HG02759 (cell line): ENCODE results near the gene DYRK1A.
A peak's percentile ranks its signal among the peaks of the same experiment; 100 is the strongest.
"Not testable (repeated sequence)": the region's sequence is repeated elsewhere in the genome, so short reads cannot be mapped to it uniquely, and the experiment has no call there.

Experiments
- ATAC-seq: cut with Tn5 transposase; IDR thresholded peaks from one replicate; pipeline ENCODE4 v1.9.1; 2021; ENCODE audit warnings: mild to moderate bottlenecking, moderate library complexity; ENCODE audit not compliant: unreplicated experiment

Gene DYRK1A

DNA sequence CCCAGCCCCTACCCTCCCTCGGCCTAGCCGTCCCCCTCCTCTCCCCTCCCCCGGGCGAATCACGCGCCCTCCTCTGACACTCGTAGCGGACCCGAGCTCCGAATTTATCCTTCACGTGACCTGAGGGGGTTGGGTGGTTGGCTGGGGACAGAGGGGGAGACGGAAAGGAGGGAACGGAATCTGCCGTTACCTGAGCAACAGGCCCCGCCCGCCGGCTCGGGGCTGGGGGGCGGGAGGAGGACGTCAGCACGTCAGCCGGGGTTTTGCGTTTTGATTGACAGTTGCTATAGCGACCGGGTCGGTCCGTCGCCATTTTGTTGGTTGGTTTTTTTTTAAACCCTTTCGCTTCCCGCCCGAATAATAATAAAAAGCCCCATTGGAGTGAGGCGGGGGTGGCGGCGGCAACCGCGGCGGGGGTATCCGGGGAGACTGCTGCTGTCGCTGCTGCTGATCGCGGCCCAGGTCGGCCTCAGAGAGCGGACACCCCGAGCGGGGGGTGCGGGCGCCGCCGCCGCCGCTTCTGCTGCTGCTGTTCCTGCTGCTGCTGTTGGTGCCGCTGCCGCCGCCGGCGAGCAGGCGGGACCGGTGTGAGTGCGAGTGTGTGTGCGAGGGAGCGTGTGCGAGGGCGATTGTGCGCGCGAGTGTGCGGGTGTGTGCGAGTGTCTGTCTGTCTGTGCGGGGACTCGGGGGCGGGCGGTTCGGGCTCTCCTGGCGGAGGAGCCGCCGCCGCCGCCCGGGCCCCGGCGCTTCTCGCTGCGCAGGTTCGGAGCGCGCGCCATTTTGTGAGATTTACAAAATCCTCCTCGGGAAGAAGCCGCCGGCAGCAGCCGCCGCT is at the start of gene DYRK1A:
DYRK1A (plus strand) TSS at position 292 of the 835 bp plus-strand sequence. CDS start 53,602 bp downstream, outside the sequence.
- ATAC-seq, result peak; percentile 70

DNA sequence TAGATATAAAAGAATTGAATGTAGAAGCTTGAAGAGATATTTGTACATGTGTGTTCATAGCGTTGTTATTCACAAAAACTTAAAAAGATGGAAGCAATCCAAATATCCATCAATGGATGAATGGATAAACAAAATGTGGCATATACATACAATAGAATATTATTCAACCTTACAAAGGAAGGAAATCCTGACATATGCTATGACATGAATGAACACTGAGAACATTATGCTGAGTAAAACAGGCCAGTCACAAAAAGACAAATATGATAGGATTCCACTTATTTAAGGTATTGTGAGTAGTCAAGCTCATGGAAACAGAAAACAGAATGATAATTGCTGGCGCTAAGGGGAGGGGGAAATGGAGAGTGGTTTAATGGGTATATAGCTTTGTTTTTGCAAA is 47.0 kb upstream of the DYRK1A start:
- no peak for ATAC-seq

GRCh38 chr21:37322084-37322483 is 44.5 kb upstream of the DYRK1A start:
- ATAC-seq, result no peak

- no peak for ATAC-seq
These were observed 42.0 kb upstream of the DYRK1A start for GRCh38 chr21:37324558-37324957.

GRCh38 chr21:37328147-37328546 is 38.4 kb upstream of the DYRK1A start:
- ATAC-seq, result not testable (repeated sequence)

GRCh38 chr21:37331411-37331810 is 35.2 kb upstream of the DYRK1A start:
- no peak for ATAC-seq

DNA sequence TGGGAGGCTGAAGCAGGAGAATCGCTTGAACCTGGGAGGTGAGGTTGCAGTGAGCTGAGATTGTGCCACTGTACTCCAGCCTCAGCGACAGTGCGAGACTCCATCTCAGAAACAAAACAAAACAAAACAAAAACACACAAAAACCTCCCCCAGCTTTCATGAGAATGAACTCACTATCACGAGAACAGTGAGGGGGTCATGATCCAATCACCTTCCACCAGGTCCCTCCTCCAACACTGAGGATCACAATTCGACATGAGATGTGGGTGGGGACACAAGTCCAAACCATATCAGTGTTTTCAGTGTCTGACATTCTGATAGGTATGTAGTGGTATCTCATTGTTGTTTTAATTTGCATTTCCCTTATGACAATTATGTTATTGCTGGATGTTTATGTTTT is 31.5 kb upstream of the DYRK1A start:
- no peak for ATAC-seq

DNA sequence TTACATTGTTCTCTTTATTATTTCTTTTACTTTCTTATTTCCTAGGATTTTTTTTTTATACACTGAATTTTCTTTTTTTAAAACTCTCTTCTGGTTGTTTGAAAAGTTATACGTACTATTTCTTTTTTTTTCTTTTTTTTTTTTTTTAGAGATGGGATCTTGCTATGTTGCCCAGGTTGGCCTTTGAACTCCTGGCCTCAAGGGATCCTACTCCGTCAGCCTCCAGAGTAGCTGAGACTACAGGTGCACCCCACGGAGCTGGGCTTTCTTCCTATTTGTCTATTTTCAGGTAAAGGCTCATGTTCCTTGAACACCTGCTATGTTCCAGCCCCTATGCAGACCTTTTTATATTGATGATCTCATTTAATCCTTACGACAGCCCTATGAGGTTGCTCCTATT is 29.4 kb upstream of the DYRK1A start:
- no peak for ATAC-seq

DNA sequence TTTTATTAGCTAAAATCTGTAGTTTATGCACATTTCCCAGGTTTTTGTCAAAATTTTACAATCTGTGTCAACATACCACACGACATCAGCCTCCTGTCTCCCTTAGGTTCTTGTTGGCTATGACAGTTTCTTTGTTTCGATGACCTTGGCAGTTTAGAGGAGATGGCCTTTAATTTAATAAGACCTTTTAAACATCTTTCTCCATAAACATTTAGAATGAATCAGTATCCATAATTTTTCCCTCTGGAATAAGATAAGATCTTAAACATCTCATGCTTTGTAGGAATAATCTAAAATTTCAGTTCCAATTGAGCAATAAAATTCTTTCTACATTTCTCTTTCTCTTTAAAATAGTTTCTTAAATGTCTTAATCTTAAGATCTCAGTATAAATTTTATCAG is 28.7 kb upstream of the DYRK1A start:
- ATAC-seq, result no peak

DNA sequence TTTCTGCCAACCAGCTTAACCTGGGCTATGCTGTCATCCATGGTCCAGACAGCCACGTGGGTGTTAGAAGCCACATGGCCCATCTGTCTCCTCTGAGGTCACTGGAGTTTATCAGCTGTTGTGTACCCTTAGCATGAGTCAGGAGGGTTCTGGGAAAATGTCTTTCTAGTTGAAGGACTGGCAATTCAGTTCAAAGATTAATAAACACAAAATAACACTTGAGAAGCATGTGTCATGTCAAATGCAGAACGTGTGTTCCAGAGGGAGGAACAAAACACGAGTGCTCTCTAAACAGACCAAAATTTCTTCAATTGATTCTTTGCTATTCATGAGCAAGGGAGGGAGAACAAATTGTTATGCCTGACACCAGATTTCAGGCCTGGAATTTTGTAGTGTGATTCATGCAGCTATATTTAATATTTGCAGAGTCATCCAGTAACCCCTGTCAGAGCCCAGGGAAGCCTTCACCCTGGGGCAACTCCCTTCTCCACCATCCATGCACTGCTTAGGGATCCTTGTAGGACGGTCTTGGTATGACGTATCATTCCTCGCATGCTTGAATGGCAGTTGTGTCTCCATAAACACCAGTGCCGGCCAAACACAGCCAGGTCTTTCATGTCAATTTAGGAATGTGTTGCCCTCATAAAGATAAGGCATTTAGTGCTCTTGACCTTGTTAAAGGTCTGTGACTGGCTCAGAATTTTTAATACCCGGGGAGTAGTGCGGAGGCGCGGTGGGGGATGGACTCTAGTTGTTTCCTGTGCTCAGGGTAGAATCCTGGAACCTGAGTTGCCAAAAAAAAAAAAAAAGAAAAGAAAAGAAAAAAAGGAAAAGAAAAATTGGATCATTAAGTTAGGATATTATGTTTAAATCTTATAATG is 27.7 kb upstream of the DYRK1A start:
- ATAC-seq, result no peak

- ATAC-seq, result no peak
These were observed 27.0 kb upstream of the DYRK1A start for GRCh38 chr21:37339552-37339939.

DNA sequence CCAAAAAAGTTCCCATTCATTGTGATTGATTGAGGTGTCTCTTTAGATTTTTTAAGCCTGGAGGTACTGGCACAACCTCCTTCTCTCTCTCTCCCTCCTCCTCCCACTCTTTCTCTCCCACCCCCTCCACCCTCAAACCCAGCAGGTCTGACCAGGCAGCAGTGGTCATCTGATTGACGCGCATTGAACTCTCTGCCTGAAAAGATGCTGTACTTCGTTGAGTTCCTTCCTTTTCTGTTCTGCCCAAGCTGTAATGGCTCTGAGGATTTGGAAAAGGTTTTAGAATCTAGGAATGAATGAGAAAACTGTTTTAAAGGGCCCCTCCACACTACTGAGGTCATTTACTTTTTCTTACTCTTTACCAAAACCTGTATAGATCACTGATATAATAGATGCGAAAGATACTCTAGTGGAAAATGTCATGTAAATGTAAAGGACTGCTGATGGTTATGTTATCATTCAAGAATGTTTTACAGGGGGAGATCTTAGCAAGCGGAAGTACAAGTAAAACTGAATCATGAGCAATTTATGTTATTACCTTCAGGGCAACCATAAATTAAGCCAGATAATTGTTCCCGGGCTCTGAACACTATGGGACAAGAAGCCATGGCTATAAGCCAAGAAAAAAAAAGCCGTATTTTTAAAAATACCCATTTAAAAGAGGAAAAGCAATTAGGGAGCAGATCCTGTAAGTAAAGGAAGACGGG is 25.2 kb upstream of the DYRK1A start:
- no peak for ATAC-seq

DNA sequence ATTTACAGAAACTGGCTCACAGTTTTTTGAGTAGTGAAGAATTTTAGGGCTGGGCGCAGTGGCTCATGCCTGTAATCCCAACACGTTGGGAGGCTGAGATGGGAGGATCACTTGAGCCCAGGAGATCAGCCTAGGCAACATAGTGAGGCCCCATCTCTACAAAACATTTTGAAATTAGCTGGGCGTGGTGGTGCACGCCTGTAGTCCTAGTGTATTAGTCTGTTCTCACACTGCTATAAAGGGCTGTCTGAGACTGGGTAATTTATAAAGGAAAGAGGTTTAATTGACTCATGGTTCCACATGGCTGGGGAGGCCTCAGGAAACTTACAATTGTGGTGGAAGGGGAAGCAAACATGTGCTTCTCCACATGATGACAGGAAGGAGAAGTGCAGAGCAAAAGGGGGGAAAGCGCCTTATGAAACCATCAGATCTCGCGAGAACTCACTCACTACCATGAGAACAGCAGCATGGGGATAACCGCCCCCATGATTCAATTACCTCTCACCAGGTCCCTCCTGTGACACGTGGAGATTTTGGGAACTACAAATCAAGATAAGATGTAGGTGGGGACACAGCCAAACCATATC is 24.4 kb upstream of the DYRK1A start:
- ATAC-seq, result no peak

- no peak for ATAC-seq
These were observed 19.6 kb upstream of the DYRK1A start for GRCh38 chr21:37346841-37347430.

GRCh38 chr21:37348664-37349063 is 17.9 kb upstream of the DYRK1A start:
- no peak for ATAC-seq

DNA sequence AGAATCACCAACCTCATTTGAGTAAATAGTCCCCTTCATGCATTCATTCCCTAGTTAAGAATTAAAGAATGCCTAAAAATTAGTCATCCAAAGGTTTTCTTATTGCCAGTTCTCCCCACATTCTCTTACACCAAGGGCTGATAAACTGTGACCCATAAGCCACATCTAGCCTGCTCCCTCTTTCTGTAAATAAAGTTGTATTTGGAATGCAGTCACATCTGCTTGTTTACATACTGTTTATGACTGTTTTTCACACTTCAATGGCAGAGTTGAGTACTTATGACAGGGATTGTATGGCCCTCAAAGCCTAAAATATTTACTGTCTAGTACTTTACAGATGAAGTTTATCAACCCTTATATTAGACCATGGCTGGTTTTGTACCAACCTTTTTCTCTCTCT is 16.1 kb upstream of the DYRK1A start:
- no peak for ATAC-seq

DNA sequence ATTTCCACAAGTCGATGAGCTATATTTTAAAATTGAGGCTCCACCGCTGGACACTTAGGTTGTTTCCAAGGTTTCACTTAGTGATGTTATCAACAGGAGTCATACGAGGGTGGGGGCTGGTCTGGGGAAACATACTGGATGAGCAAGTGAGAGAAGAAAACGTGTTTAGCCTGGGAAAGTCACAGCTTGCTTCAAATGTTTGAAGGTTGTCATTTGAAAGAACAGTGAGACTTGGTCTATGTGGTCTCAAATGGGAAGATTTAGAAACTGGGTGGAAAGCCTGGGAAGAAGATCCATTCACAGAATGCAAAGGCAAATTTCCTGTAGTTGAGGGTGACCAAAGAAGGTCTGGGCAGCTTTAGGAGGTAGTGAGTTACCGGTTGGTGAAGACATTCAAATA is 9.9 kb upstream of the DYRK1A start:
- no peak for ATAC-seq

- ATAC-seq, result no peak
These were observed 8.9 kb upstream of the DYRK1A start for GRCh38 chr21:37357691-37358090.

GRCh38 chr21:37358397-37358796 is 8.2 kb upstream of the DYRK1A start:
- ATAC-seq, result no peak

GRCh38 chr21:37363936-37364335 is 2.6 kb upstream of the DYRK1A start:
- no peak for ATAC-seq

- ATAC-seq, result no peak
These were observed 1.9 kb upstream of the DYRK1A start for GRCh38 chr21:37364722-37365121.
